Measurements from ENCODE around the gene C1GALT1C1L.
"Not testable (repeated sequence)": the region's sequence is repeated elsewhere in the genome, so short reads cannot be mapped to it uniquely, and the experiment has no call there.

Gene C1GALT1C1L

DNA sequence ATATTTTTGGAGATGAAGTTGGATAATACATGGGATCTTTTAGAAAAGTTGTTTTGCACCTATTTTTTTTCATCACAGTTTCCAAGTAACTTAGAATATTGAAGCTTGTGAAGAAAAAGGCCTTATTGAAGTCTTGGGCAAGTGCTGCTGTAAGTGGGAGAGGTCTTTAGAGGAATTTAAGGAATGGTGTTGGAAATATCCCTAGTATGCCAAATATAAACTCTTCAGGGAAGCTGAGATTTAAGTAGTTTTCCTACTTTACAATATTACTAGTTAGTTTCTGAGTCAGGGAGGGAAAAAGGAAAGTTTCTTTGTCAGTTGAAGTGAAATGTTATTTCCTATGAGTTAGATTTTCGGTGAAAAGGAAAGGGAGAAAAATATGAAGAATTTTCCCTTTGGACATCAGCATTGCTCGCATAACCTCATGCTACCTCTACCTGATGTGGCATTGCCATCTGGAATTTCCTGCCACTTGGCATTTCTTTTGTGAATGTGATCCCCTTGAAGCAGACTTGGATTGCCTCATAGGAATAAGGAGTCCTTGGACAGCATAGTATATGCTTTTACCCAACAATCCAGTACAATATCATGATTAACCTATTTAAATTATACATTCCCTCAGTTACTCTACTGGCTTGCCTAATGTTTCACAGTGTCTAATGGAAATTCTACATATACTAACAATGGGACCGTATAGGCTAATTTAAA, 27.1 kb downstream of the C1GALT1C1L start:
- no peaks in the 10 kb centered on the region for H3K4me1 ChIP-seq (ENCODE audit: insufficient read depth, insufficient read length)
- H3K36me3 ChIP-seq (ENCODE audit: insufficient read depth, insufficient read length, low read length), result no peaks in the 10 kb centered on the region
- no peak overlapping the region for H3K9ac ChIP-seq (ENCODE audit: insufficient read length, low read depth)
- H3K27me3 ChIP-seq (ENCODE audit: insufficient read depth, insufficient read length), result no peaks in the 10 kb centered on the region
- H3K9me3 ChIP-seq (ENCODE audit: insufficient read depth, low read length), result no peaks in the 10 kb centered on the region
- TF ChIP-seq ZNF274 (IDR thresholded peaks at IDR 0.05; ENCODE audit: low read depth, low read length) (no peak), SUZ12 (IDR thresholded peaks at IDR 0.05; ENCODE audit: extremely low read depth, insufficient read depth, insufficient read length) (no peak), YY1 (IDR thresholded peaks at IDR 0.05; ENCODE audit: insufficient read depth, insufficient read length) (no peak)
- no peak overlapping the region for H3K4me3 ChIP-seq (ENCODE audit: insufficient read length, low read depth)
- no peak for DNase-seq (ENCODE audit: low read depth, low spot score)

DNA sequence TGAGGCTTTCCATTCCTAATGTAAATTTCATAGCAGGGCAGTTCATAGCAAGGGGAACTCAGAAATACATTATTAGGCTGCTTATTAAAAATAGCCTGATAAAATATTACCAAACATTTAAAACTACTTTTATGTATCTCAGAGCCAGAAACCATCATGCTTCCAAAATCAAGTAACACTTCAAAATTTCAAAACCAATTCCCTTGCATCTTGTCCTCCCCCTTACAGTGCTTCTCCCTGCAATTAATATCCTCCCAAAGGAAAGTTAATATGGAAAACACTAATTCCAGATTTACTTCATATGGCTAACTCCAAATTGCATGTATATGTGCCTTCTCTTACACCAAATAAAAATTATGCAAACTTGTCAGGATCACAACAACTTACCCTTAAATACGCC, 32.5 kb downstream of the C1GALT1C1L start:
- no peaks in the 10 kb centered on the region for H3K36me3 ChIP-seq (ENCODE audit: insufficient read depth, insufficient read length, low read length)
- DNase-seq (ENCODE audit: low read depth, low spot score), result no peak
- TF ChIP-seq SUZ12 (IDR thresholded peaks at IDR 0.05; ENCODE audit: extremely low read depth, insufficient read depth, insufficient read length), result no peak
- no peak for TF ChIP-seq YY1 (IDR thresholded peaks at IDR 0.05; ENCODE audit: insufficient read depth, insufficient read length)
- no peak for TF ChIP-seq ZNF274 (IDR thresholded peaks at IDR 0.05; ENCODE audit: low read depth, low read length)
- no peak overlapping the region for H3K9ac ChIP-seq (ENCODE audit: insufficient read length, low read depth)
- H3K4me1 ChIP-seq (ENCODE audit: insufficient read depth, insufficient read length), result no peaks in the 10 kb centered on the region
- peaks cover 5% of the 10 kb centered on the region for H3K27me3 ChIP-seq (ENCODE audit: insufficient read depth, insufficient read length)
- no peak overlapping the region for H3K4me3 ChIP-seq (ENCODE audit: insufficient read length, low read depth)
- H3K9me3 ChIP-seq (ENCODE audit: insufficient read depth, low read length), result no peaks in the 10 kb centered on the region

DNA sequence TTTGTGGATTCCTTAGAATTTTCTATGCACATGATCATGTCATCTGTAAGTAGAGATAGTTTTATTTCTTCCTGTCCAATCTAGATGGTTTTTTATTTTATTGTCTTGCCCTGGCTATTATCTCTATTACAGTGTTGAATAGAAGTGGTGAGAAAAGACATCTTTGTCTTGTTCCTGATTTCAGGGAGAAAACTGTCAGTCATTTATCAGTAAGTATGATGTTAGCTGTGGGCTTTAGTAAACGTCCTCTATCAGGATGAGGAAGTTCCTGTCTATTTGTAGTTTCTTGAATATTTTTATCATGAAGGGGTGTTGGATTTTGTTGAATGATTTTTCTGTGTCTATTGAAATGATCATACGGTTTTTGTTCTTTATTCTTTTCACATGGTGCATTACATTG, 33.9 kb downstream of the C1GALT1C1L start:
- Histone ChIP-seq H3K27me3 (ENCODE audit: insufficient read depth, insufficient read length) (peaks cover 19% of the 10 kb centered on the region), H3K4me1 (ENCODE audit: insufficient read depth, insufficient read length) (peaks cover 2% of the 10 kb centered on the region), H3K9ac (ENCODE audit: insufficient read length, low read depth) (no peak overlapping the region), H3K9me3 (ENCODE audit: insufficient read depth, low read length) (no peaks in the 10 kb centered on the region), H3K4me3 (ENCODE audit: insufficient read length, low read depth) (no peak overlapping the region), H3K36me3 (ENCODE audit: insufficient read depth, insufficient read length, low read length) (no peaks in the 10 kb centered on the region)
- no peak for DNase-seq (ENCODE audit: low read depth, low spot score)
- TF ChIP-seq SUZ12 (IDR thresholded peaks at IDR 0.05; ENCODE audit: extremely low read depth, insufficient read depth, insufficient read length) (no peak), ZNF274 (IDR thresholded peaks at IDR 0.05; ENCODE audit: low read depth, low read length) (no peak), YY1 (IDR thresholded peaks at IDR 0.05; ENCODE audit: insufficient read depth, insufficient read length) (no peak)

DNA sequence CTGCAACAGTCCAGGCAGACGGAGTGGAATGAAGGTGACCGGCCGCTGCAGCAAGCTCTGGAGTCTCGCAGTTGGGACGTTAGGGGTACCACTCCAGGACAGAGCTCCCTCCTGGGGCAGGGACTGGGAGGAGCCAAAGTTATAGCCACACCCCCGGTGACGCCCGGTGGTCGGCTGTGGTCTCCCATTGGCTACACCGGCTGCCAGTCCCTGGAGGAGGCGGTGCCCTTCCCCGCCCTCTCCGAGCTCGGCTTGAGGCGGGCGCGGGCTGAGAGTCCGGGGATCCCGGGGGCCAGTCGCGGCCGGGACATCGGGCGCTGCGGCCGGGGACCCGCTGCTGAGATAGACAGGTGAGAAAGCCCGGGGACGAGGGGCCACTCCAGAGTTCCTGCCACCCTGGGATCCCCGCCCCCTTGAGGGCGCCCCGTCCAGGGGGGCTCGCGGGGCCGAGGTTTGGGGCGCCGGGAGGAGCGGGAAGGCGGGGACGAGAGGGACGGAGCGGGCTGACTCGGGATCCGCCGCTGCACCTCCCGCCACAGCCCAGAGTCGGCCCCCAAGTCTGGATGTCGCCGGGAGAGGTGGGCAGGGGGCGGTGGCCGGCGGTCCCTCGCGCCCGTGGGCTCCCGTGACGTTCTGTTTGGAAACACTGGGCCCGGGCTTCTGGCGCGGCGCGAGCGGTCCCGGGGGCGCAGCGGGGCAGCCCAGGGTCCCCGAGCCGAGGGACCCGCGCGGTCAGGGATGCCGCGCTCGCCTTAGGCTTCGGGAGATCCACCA, 39.0 kb downstream of the C1GALT1C1L start, which contains the start of gene PLEKHH2:
TSS of gene PLEKHH2 (plus strand) at position 231 of the 774 bp plus-strand sequence. CDS start 7,414 bp downstream, outside the sequence.
- H3K36me3 ChIP-seq (ENCODE audit: insufficient read depth, insufficient read length, low read length), result no peaks in the 10 kb centered on the region
- H3K9ac ChIP-seq (ENCODE audit: insufficient read length, low read depth), result peak within 1 kb of the TSS; percentile 64
- peak within 1 kb of the TSS; percentile 39 for H3K4me3 ChIP-seq (ENCODE audit: insufficient read length, low read depth)
- TF ChIP-seq ZNF274 (IDR thresholded peaks at IDR 0.05; ENCODE audit: low read depth, low read length) (no peak), YY1 (IDR thresholded peaks at IDR 0.05; ENCODE audit: insufficient read depth, insufficient read length) (no peak), SUZ12 (IDR thresholded peaks at IDR 0.05; ENCODE audit: extremely low read depth, insufficient read depth, insufficient read length) (no peak)
- H3K9me3 ChIP-seq (ENCODE audit: insufficient read depth, low read length), result no peaks in the 10 kb centered on the region
- peaks cover 21% of the 10 kb centered on the region for H3K27me3 ChIP-seq (ENCODE audit: insufficient read depth, insufficient read length)
- peaks cover 4% of the 10 kb centered on the region for H3K4me1 ChIP-seq (ENCODE audit: insufficient read depth, insufficient read length)
- peak; percentile 82 for DNase-seq (ENCODE audit: low read depth, low spot score)

DNA sequence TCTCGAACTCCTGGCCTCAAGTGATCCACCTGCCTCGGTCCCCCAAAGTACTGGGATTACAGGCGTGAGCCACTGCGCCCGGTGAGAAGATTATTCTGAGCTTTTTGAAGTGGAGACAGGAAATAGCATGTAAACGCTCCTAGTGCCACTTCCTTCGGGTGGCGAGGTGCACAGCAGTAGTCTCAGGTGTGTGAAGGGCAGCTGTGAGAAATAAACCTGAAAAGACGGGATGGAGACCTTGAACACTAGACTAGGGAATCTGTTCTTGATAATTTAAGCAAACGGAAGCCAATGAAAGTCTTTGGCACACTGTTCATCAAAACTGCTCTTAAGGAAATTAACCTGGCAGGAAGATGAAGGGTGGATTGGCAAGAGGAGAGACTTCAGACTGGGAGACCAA, 39.6 kb downstream of the C1GALT1C1L start:
- no peak for DNase-seq (ENCODE audit: low read depth, low spot score)
- Histone ChIP-seq H3K36me3 (ENCODE audit: insufficient read depth, insufficient read length, low read length) (no peaks in the 10 kb centered on the region), H3K4me3 (ENCODE audit: insufficient read length, low read depth) (peak overlapping the region; percentile 39), H3K9ac (ENCODE audit: insufficient read length, low read depth) (no peak overlapping the region), H3K9me3 (ENCODE audit: insufficient read depth, low read length) (no peaks in the 10 kb centered on the region), H3K4me1 (ENCODE audit: insufficient read depth, insufficient read length) (peaks cover 4% of the 10 kb centered on the region), H3K27me3 (ENCODE audit: insufficient read depth, insufficient read length) (peaks cover 21% of the 10 kb centered on the region)
- TF ChIP-seq ZNF274 (IDR thresholded peaks at IDR 0.05; ENCODE audit: low read depth, low read length) (no peak), SUZ12 (IDR thresholded peaks at IDR 0.05; ENCODE audit: extremely low read depth, insufficient read depth, insufficient read length) (no peak), YY1 (IDR thresholded peaks at IDR 0.05; ENCODE audit: insufficient read depth, insufficient read length) (no peak)

DNA sequence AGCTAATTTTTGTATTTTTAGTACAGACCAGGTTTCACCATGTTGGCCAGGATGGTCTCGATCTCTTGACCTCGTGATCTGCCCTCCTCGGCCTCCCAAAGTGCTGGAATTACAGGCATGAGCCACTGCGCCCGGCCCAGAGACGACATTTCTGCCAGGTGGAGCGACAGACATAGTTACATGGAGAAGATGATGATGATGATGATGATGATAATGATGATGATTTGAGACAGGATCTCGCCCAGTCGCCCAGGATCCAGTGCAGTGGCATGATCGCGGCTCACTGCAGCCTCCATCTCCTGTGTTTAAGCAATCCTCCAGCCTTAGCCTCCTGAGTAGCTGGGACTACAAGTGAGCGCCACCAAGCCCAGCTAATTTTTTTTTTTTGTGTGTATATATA, 40.1 kb downstream of the C1GALT1C1L start:
- not testable (repeated sequence) for H3K36me3 ChIP-seq (ENCODE audit: insufficient read depth, insufficient read length, low read length); DNase-seq (ENCODE audit: low read depth, low spot score); H3K9me3 ChIP-seq (ENCODE audit: insufficient read depth, low read length); H3K9ac ChIP-seq (ENCODE audit: insufficient read length, low read depth); H3K4me3 ChIP-seq (ENCODE audit: insufficient read length, low read depth); H3K4me1 ChIP-seq (ENCODE audit: insufficient read depth, insufficient read length)
- H3K27me3 ChIP-seq (ENCODE audit: insufficient read depth, insufficient read length), result peaks cover 21% of the 10 kb centered on the region

DNA sequence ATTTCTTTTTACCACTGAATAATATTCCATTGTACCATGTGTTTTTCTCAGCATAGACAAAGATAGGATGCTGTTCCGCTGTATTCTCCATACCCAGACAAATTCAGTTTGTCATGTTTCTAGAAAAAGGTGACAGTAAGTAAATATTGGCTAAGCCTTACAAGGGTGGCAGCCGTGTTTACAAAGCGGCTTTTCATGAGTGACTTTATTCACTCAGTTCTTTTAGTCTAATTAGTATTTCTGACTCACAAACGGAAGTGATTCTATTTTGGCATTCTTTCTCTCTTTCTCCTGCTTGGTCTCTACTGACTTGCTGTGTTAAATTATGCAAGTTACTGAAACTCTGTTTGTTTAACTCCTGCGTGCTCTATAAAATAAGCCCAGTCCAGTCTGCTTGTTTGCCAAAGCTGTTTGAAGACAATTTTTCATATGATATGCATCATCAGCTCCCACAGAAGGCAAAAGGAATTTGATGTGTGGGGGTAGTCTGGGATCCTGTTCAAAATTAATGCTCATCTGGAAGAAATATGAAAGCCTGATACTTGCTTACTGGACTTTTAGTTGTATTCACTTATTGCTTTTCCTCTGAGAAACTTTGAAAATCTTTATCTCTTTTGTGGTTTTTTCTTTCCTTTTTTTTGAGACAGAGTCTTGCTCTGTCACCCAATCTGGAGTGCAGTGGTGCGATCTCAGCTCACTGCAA, 41.5 kb downstream of the C1GALT1C1L start:
- peaks cover 4% of the 10 kb centered on the region for H3K4me1 ChIP-seq (ENCODE audit: insufficient read depth, insufficient read length)
- H3K27me3 ChIP-seq (ENCODE audit: insufficient read depth, insufficient read length), result peaks cover 21% of the 10 kb centered on the region
- H3K9ac ChIP-seq (ENCODE audit: insufficient read length, low read depth), result no peak overlapping the region
- no peak overlapping the region for H3K4me3 ChIP-seq (ENCODE audit: insufficient read length, low read depth)
- no peaks in the 10 kb centered on the region for H3K36me3 ChIP-seq (ENCODE audit: insufficient read depth, insufficient read length, low read length)
- no peaks in the 10 kb centered on the region for H3K9me3 ChIP-seq (ENCODE audit: insufficient read depth, low read length)
- DNase-seq (ENCODE audit: low read depth, low spot score), result no peak
- no peak for TF ChIP-seq SUZ12 (IDR thresholded peaks at IDR 0.05; ENCODE audit: extremely low read depth, insufficient read depth, insufficient read length)
- no peak for TF ChIP-seq YY1 (IDR thresholded peaks at IDR 0.05; ENCODE audit: insufficient read depth, insufficient read length)
- TF ChIP-seq ZNF274 (IDR thresholded peaks at IDR 0.05; ENCODE audit: low read depth, low read length), result no peak
